ENCODE data around the gene ATAD1. TPM values are rescaled to one million over a fixed set of nuclear protein-coding genes. Genes with fewer than 3 reads are reported as not detected.
A peak's percentile ranks its signal among the peaks of the same experiment; 100 is the strongest.

ATAD1 gene
- total and polyA plus RNA-seq, 7 donors: 38.6 to 84.6 (median 58.5) TPM

DNA sequence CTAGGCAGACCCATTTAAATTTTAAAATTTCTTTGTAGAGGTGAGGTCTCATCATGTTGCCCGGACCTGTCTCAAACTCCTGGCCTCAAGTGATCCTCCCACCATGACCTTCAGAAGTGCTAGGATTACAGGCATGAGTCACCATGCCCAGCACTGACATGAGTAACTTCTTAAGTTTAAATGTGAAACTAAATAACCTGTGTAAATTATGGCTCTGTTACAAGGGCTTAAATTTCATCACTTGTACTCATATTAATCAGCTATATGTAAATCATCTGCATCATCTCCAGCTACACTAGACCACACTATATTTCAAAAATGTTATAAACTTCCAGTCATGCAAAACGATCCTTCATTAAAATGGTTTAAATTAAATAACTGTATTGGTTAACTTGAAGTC, 56.1 kb downstream of the ATAD1 start:
- DNase-seq: no peak
- Histone ChIP-seq H3K4me1 (peaks cover 7% of the 10 kb centered on the region), H3K36me3 (ENCODE audit: insufficient read depth in 1 of 2, low read depth in 1 of 2) (peaks cover 0 to 39% of the 10 kb centered on the region in 2 donors), H3K27ac (no peak overlapping the region), H3K9me3 (no peaks in the 10 kb centered on the region), H3K27me3 (ENCODE audit: insufficient read depth in 3 of 3, low read length in 2 of 3) (no peaks in the 10 kb centered on the region), H3K4me3 (no peak overlapping the region)
- ATAC-seq: peak; percentile 82 to 90 (median 88)
- TF ChIP-seq, protein P1, sequence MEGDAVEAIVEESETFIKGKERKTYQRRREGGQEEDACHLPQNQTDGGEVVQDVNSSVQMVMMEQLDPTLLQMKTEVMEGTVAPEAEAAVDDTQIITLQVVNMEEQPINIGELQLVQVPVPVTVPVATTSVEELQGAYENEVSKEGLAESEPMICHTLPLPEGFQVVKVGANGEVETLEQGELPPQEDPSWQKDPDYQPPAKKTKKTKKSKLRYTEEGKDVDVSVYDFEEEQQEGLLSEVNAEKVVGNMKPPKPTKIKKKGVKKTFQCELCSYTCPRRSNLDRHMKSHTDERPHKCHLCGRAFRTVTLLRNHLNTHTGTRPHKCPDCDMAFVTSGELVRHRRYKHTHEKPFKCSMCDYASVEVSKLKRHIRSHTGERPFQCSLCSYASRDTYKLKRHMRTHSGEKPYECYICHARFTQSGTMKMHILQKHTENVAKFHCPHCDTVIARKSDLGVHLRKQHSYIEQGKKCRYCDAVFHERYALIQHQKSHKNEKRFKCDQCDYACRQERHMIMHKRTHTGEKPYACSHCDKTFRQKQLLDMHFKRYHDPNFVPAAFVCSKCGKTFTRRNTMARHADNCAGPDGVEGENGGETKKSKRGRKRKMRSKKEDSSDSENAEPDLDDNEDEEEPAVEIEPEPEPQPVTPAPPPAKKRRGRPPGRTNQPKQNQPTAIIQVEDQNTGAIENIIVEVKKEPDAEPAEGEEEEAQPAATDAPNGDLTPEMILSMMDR (IDR thresholded peaks at IDR 0.05): no peak
- intact Hi-C loops (cut with DNase I): no loop called here
- WGBS, 3 donors: 47 to 51% (median 51%) methylated on average over 2 of the region's 2 CpGs

DNA sequence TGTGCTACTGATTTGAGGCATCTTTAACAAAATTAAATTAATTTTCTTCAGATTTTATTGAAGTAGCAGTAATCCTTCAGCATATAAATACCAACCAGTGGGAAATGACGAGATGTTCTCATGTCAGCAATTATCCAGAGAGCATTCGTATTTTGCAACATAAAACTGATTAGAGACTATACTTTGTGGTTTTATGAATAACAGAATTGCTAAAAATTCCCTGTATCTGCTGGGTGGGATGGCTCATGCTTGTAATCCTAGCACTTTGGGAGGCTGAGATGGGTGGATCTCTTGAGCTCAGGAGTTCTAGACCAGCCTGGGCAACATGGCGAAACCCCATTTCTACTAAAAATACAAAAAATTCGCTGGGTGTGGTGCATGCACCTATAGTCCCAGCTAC, 56.9 kb downstream of the ATAD1 start:
- Histone ChIP-seq H3K27ac (no peak overlapping the region), H3K36me3 (ENCODE audit: insufficient read depth in 1 of 2, low read depth in 1 of 2) (peaks cover 0 to 39% of the 10 kb centered on the region in 2 donors), H3K4me1 (peaks cover 7% of the 10 kb centered on the region), H3K27me3 (ENCODE audit: insufficient read depth in 3 of 3, low read length in 2 of 3) (no peaks in the 10 kb centered on the region), H3K9me3 (no peaks in the 10 kb centered on the region), H3K4me3 (no peak overlapping the region)
- intact Hi-C loops (cut with DNase I): no loop called here
- no peak for ATAC-seq
- DNase-seq: no peak
- 87 to 96% (median 88%) methylated on average over 4 of the region's 4 CpGs for WGBS, 3 donors
- TF ChIP-seq, protein P1 (IDR thresholded peaks at IDR 0.05): no peak

- H3K36me3 ChIP-seq (ENCODE audit: insufficient read depth in 1 of 2, low read depth in 1 of 2): peaks cover 0 to 39% of the 10 kb centered on the region in 2 donors
- 76 to 87% (median 80%) methylated on average over 6 of the region's 6 CpGs for WGBS, 3 donors
- no peak for DNase-seq
- intact Hi-C loops (cut with DNase I): no loop called here
- H3K4me1 ChIP-seq: peaks cover 7% of the 10 kb centered on the region
- TF ChIP-seq, protein P1 (IDR thresholded peaks at IDR 0.05): no peak
- H3K9me3 ChIP-seq: no peaks in the 10 kb centered on the region
- no peak for ATAC-seq
- H3K27me3 ChIP-seq (ENCODE audit: insufficient read depth in 3 of 3, low read length in 2 of 3): no peaks in the 10 kb centered on the region
- no peak overlapping the region for H3K27ac ChIP-seq
- no peak overlapping the region for H3K4me3 ChIP-seq
Observed at GRCh38 chr10:87760195-87760905, 57.7 kb downstream of the ATAD1 start.

- ATAC-seq: no peak
- H3K27ac ChIP-seq: no peak overlapping the region
- H3K27me3 ChIP-seq (ENCODE audit: insufficient read depth in 3 of 3, low read length in 2 of 3): no peaks in the 10 kb centered on the region
- peaks cover 7% of the 10 kb centered on the region for H3K4me1 ChIP-seq
- intact Hi-C loops (cut with DNase I): no loop called here
- DNase-seq: no peak
- H3K36me3 ChIP-seq (ENCODE audit: insufficient read depth in 1 of 2, low read depth in 1 of 2): peaks cover 0 to 39% of the 10 kb centered on the region in 2 donors
- TF ChIP-seq, protein P1 (IDR thresholded peaks at IDR 0.05): no peak
- H3K4me3 ChIP-seq: no peak overlapping the region
- H3K9me3 ChIP-seq: no peaks in the 10 kb centered on the region
Observed at GRCh38 chr10:87759551-87759950, 58.5 kb downstream of the ATAD1 start.

DNA sequence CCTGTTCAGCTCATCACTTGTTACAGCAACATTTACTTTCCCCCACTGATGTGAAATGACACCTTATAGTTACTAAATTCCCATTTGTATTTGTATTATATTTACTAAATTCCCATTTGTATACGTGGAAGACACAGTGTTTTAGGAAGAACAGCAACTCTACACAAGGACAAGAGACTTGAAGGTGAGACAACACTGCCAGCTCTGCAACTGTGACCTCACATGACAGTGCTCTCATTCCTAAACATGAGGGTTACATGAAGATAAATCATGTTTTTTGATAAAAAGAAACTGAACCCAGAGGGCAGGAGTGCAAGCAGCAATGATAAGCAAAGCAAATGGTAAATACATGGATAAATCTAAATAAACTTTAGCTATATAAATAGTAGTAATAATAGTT, 60.3 kb downstream of the ATAD1 start:
- no peak overlapping the region for H3K4me3 ChIP-seq
- no peak for DNase-seq
- H3K27me3 ChIP-seq (ENCODE audit: insufficient read depth in 3 of 3, low read length in 2 of 3): no peaks in the 10 kb centered on the region
- no peaks in the 10 kb centered on the region for H3K9me3 ChIP-seq
- WGBS, 3 donors: 81 to 94% (median 93%) methylated on average over 1 of the region's 1 CpG
- no peak for ATAC-seq
- no peak overlapping the region for H3K27ac ChIP-seq
- H3K4me1 ChIP-seq: peaks cover 7% of the 10 kb centered on the region
- intact Hi-C loops (cut with DNase I): no loop called here
- peaks cover 2 to 53% of the 10 kb centered on the region in 2 donors for H3K36me3 ChIP-seq (ENCODE audit: insufficient read depth in 1 of 2, low read depth in 1 of 2)
- TF ChIP-seq, protein P1 (IDR thresholded peaks at IDR 0.05): no peak

Data from psoas muscle (tissue), 8 donors.